Measurements from ENCODE around the gene C17orf58.
"Not testable (repeated sequence)": the region's sequence is repeated elsewhere in the genome, so short reads cannot be mapped to it uniquely, and the experiment has no call there.

C17orf58 gene

GRCh38 chr17:68029512-68030215 is 33.4 kb upstream of the C17orf58 start:
- CTCF ChIA-PET: interaction anchor here (0.7 kb wide), 1 partner anchor 10 kb away, joined by 5 read pairs; no protein-coding TSS in a partner anchor
- no peak for DNase-seq (ENCODE audit: extremely low spot score)
- TF ChIP-seq FOXK2 (IDR thresholded peaks at IDR 0.05): no peak
- no peak for TF ChIP-seq SUZ12 (IDR thresholded peaks at IDR 0.05)
- no peak for TF ChIP-seq ELF4 (IDR thresholded peaks at IDR 0.05)
- no peak for TF ChIP-seq HDGF (IDR thresholded peaks at IDR 0.05; ENCODE audit: borderline replicate concordance)
- no peak for TF ChIP-seq ZNF384 (IDR thresholded peaks at IDR 0.05)
- TF ChIP-seq TARDBP (IDR thresholded peaks at IDR 0.05): no peak
- no peak for TF ChIP-seq FOXM1 (IDR thresholded peaks at IDR 0.05; ENCODE audit: borderline replicate concordance)
- TF ChIP-seq SP1 (IDR thresholded peaks at IDR 0.05): no peak
- TF ChIP-seq PKNOX1 (IDR thresholded peaks at IDR 0.05): no peak
- TF ChIP-seq FOXA1 (IDR thresholded peaks at IDR 0.05): no peak
- no peak for TF ChIP-seq BHLHE40 (IDR thresholded peaks at IDR 0.05; ENCODE audit: borderline replicate concordance)
- no peak for TF ChIP-seq CTBP1 (IDR thresholded peaks at IDR 0.05; ENCODE audit: borderline replicate concordance)
- no peak for TF ChIP-seq LEF1 (IDR thresholded peaks at IDR 0.05; ENCODE audit: borderline replicate concordance)
- TF ChIP-seq L3MBTL2 (conservative IDR thresholded peaks at IDR 0.05): no peak
- TF ChIP-seq NFRKB (IDR thresholded peaks at IDR 0.05): no peak
- no peak for TF ChIP-seq ARNT (IDR thresholded peaks at IDR 0.05)
- POLR2A ChIA-PET: interaction anchor here (3.1 kb wide), 1 partner anchor 10 kb away, joined by 22 read pairs; no protein-coding TSS in a partner anchor

GRCh38 chr17:68022547-68022946 is 26.3 kb upstream of the C17orf58 start:
- DNase-seq (ENCODE audit: extremely low spot score): not testable (repeated sequence)
- ChIA-PET POLR2A (interaction anchor here (2.5 kb wide), 1 partner anchor 13 kb away, joined by 9 read pairs; the partner anchor contains the start of gene KPNA2), CTCF (interaction anchor here (0.6 kb wide), 2 partner anchors 9 to 25 kb away, joined by 3 to 7 read pairs; no protein-coding TSS in a partner anchor)

GRCh38 chr17:68021963-68022362 is 25.7 kb upstream of the C17orf58 start:
- TF ChIP-seq ARNT (IDR thresholded peaks at IDR 0.05) (no peak), FOXM1 (IDR thresholded peaks at IDR 0.05; ENCODE audit: borderline replicate concordance) (no peak), NFRKB (IDR thresholded peaks at IDR 0.05) (no peak)
- POLR2A ChIA-PET: interaction anchor here (2.5 kb wide), 1 partner anchor 13 kb away, joined by 9 read pairs; the partner anchor contains the start of gene KPNA2
- no peak for DNase-seq (ENCODE audit: extremely low spot score)
- CTCF ChIA-PET: no interaction called here

- CTCF ChIA-PET: interaction anchor here (0.7 kb wide), 1 partner anchor 15 kb away, joined by 3 read pairs; no protein-coding TSS in a partner anchor
- DNase-seq (ENCODE audit: extremely low spot score): not testable (repeated sequence)
- POLR2A ChIA-PET: interaction anchor here (0.9 to 1.9 kb wide), 7 partner anchors 10 to 227 kb away, joined by 3 to 35 read pairs (median 11); partner anchors contain the start of genes AMZ2, C17orf58 and KPNA2
Observed at GRCh38 chr17:68020791-68021190, 24.5 kb upstream of the C17orf58 start.

GRCh38 chr17:68020409-68020756 is 24.1 kb upstream of the C17orf58 start:
- ChIA-PET CTCF (interaction anchor here (0.7 to 1.3 kb wide), 2 partner anchors 9 to 14 kb away, joined by 3 to 4 read pairs; no protein-coding TSS in a partner anchor), POLR2A (interaction anchor here (0.9 to 1.9 kb wide), 8 partner anchors 10 to 227 kb away, joined by 3 to 35 read pairs (median 9); partner anchors contain the start of genes AMZ2, C17orf58 and KPNA2)
- TF ChIP-seq TARDBP (IDR thresholded peaks at IDR 0.05) (no peak), L3MBTL2 (conservative IDR thresholded peaks at IDR 0.05) (peak; percentile 81)
- no peak for DNase-seq (ENCODE audit: extremely low spot score)

- CTCF ChIA-PET: interaction anchor here (0.6 to 1.3 kb wide), 5 partner anchors 8 to 181 kb away, joined by 3 to 5 read pairs (median 3); no protein-coding TSS in a partner anchor
- POLR2A ChIA-PET: interaction anchor here (0.8 to 1.9 kb wide), 10 partner anchors 11 to 228 kb away, joined by 3 to 35 read pairs (median 6); partner anchors contain the start of genes AMZ2, BPTF, C17orf58 and KPNA2
Observed at GRCh38 chr17:68019675-68020408, 23.6 kb upstream of the C17orf58 start.

More at GRCh38 chr17:68019675-68020408, 23.6 kb upstream of the C17orf58 start:
- DNase-seq (ENCODE audit: extremely low spot score): peak; percentile 98
- TF ChIP-seq HDGF (IDR thresholded peaks at IDR 0.05; ENCODE audit: borderline replicate concordance) (peak; percentile 43; the same call in 1 of the 2 replicates), ELF4 (IDR thresholded peaks at IDR 0.05) (no peak), LEF1 (IDR thresholded peaks at IDR 0.05; ENCODE audit: borderline replicate concordance) (no peak), SP1 (IDR thresholded peaks at IDR 0.05) (no peak), L3MBTL2 (conservative IDR thresholded peaks at IDR 0.05) (peak; percentile 92), NFRKB (IDR thresholded peaks at IDR 0.05) (no peak), ZNF384 (IDR thresholded peaks at IDR 0.05) (no peak), SUZ12 (IDR thresholded peaks at IDR 0.05) (no peak), FOXK2 (IDR thresholded peaks at IDR 0.05) (no peak), CTBP1 (IDR thresholded peaks at IDR 0.05; ENCODE audit: borderline replicate concordance) (no peak; the same call in 1 of the 2 replicates), ARNT (IDR thresholded peaks at IDR 0.05) (no peak), PKNOX1 (IDR thresholded peaks at IDR 0.05) (peak; percentile 75), BHLHE40 (IDR thresholded peaks at IDR 0.05; ENCODE audit: borderline replicate concordance) (no peak), FOXM1 (IDR thresholded peaks at IDR 0.05; ENCODE audit: borderline replicate concordance) (no peak), TARDBP (IDR thresholded peaks at IDR 0.05) (peak; percentile 74; the same call in 1 of the 2 replicates), FOXA1 (IDR thresholded peaks at IDR 0.05) (no peak)

Data from HEK293T (cell line).